ENCODE measurements around the gene NSUN4.

DNA sequence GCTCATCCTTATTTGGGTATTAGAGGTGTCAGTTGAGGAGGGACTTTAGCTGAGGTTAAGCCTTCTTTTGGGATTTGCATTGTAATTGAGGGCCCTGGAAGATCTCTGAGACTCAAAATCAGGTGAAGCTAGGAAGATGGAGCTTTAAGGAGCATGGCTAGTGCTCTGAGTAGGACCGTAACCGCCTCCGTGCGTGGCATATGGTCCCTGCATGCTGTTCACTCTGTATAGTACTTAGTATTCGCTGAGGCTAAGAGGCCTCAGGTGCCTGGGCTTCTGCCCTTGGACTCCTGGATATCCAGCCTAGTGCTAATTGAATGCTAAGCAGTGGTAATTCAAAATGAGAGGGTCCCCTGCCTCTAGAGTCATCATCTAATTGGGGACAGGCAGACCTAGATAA, 22.5 kb downstream of the NSUN4 start:
- TF ChIP-seq, protein P1, sequence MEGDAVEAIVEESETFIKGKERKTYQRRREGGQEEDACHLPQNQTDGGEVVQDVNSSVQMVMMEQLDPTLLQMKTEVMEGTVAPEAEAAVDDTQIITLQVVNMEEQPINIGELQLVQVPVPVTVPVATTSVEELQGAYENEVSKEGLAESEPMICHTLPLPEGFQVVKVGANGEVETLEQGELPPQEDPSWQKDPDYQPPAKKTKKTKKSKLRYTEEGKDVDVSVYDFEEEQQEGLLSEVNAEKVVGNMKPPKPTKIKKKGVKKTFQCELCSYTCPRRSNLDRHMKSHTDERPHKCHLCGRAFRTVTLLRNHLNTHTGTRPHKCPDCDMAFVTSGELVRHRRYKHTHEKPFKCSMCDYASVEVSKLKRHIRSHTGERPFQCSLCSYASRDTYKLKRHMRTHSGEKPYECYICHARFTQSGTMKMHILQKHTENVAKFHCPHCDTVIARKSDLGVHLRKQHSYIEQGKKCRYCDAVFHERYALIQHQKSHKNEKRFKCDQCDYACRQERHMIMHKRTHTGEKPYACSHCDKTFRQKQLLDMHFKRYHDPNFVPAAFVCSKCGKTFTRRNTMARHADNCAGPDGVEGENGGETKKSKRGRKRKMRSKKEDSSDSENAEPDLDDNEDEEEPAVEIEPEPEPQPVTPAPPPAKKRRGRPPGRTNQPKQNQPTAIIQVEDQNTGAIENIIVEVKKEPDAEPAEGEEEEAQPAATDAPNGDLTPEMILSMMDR (IDR thresholded peaks at IDR 0.05; ENCODE audit: low read depth, low read length, poor library complexity, severe bottlenecking): no peak
- no peak for TF ChIP-seq EZH2phosphoT487 (IDR thresholded peaks at IDR 0.05; ENCODE audit: borderline replicate concordance, low read length)
